Neural crest cell (in vitro differentiated cells): Measurements from ENCODE around the gene TBC1D30. TPM values are rescaled to one million over a fixed set of nuclear protein-coding genes. Genes with fewer than 3 reads are reported as not detected.
A peak's percentile ranks its signal among the peaks of the same experiment; 100 is the strongest.
"Not testable (repeated sequence)": the region's sequence is repeated elsewhere in the genome, so short reads cannot be mapped to it uniquely, and the experiment has no call there.

Experiments used
- DNase-seq: peaks from one replicate; pipeline ENCODE4 v3.0.0; 2021; ENCODE audit warnings: low read depth, mixed read lengths, low spot score
- H3K27ac Mint-ChIP-seq: one replicate; pipeline ENCODE4 v1.8.0; 2021; ENCODE audit warnings: mild to moderate bottlenecking, mixed read lengths; ENCODE audit not compliant: unreplicated experiment
- H3K27me3 Mint-ChIP-seq: 2 replicates; pipeline ENCODE4 v1.8.0; 2021; ENCODE audit warnings: low read depth, mild to moderate bottlenecking, mixed read lengths
- H3K36me3 Mint-ChIP-seq: 2 replicates; pipeline ENCODE4 v1.8.0; 2021; ENCODE audit warnings: low read depth, mild to moderate bottlenecking, mixed read lengths
- H3K4me1 Mint-ChIP-seq: 2 replicates; pipeline ENCODE4 v1.8.0; 2021; ENCODE audit warnings: mixed read lengths
- H3K4me3 Mint-ChIP-seq: one replicate; pipeline ENCODE4 v1.8.0; 2021; ENCODE audit warnings: mild to moderate bottlenecking, mixed read lengths
- H3K9me3 Mint-ChIP-seq: 2 replicates; pipeline ENCODE4 v1.8.0; 2021; ENCODE audit warnings: mixed read lengths
- CTCF ChIP-seq: fragments of 200-600 bp; sonication (generic); conservative IDR thresholded peaks from 2 replicates; pipeline ENCODE4 v1.5.0; 2021; ENCODE audit warnings: antibody characterized with exemption, mild to moderate bottlenecking
- total RNA-seq: library from RNA; stranded (reverse); gene quantifications from 2 replicates; pipeline ENCODE4 v1.2.1, GENCODE V29; 2021

The TBC1D30 gene
- total RNA-seq, 1 donor from 2014 or later = 2.6 TPM

DNA sequence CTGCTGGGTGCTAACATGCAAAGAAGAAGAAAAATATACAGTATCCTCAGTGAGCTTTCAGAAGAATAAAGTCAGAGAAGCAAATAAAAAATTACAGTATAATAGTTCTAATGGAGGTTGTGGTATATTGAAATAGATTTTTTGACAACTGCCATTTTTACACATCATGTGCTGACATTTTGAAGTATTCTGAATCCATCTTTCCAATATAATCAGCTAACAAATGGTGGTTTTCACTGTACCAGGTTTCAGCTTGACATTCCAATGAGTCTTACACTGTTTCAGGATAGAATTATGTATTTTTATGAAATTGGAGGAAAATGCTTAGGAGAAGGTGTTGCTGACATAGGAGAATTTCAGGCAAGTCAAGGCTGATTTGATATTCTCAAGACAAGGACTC lies 26.3 kb upstream of the TBC1D30 start:
- no peak overlapping the region for H3K4me3 Mint-ChIP-seq
- no peak for TF ChIP-seq CTCF
- H3K27ac Mint-ChIP-seq = no peak overlapping the region
- H3K4me1 Mint-ChIP-seq = peaks cover 4% of the 10 kb centered on the region
- peaks cover 32% of the 10 kb centered on the region for H3K27me3 Mint-ChIP-seq
- H3K9me3 Mint-ChIP-seq = no peaks in the 10 kb centered on the region
- H3K36me3 Mint-ChIP-seq = no peaks in the 10 kb centered on the region
- DNase-seq = no peak

DNA sequence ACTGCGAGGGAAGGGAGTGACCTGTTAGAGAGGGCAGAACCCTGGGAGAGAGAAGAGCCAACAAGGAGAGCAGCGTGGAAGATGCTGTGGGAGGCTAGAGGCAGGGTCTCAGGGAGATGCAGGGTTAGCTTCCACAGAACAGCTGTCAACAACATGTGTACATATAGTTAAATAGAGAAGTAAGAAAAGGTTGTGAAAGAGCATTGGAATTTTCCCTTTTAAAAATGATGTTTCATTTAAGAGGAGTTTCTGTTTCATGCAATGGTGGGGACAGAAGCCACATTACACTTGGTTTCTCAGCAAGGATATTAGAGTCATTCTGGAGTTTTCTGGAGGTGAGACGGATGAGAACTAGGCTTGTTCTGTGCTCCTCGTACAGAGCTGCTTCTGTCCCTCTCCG lies 23.8 kb upstream of the TBC1D30 start:
- TF ChIP-seq CTCF = no peak
- DNase-seq = no peak
- Mint-ChIP-seq H3K27me3 (peaks cover 41% of the 10 kb centered on the region), H3K4me1 (no peaks in the 10 kb centered on the region), H3K9me3 (no peaks in the 10 kb centered on the region), H3K27ac (no peak overlapping the region), H3K36me3 (no peaks in the 10 kb centered on the region), H3K4me3 (no peak overlapping the region)

- no peak for DNase-seq
- no peak overlapping the region for H3K27ac Mint-ChIP-seq
- no peak overlapping the region for H3K4me3 Mint-ChIP-seq
- H3K9me3 Mint-ChIP-seq = no peaks in the 10 kb centered on the region
- H3K27me3 Mint-ChIP-seq = peaks cover 41% of the 10 kb centered on the region
- no peaks in the 10 kb centered on the region for H3K4me1 Mint-ChIP-seq
- H3K36me3 Mint-ChIP-seq = no peaks in the 10 kb centered on the region
- no peak for TF ChIP-seq CTCF
Measured at GRCh38 chr12:64801381-64801780, 23.1 kb upstream of the TBC1D30 start.

GRCh38 chr12:64802180-64802775 lies 22.2 kb upstream of the TBC1D30 start:
- H3K27me3 Mint-ChIP-seq = peaks cover 44% of the 10 kb centered on the region
- TF ChIP-seq CTCF = peak; percentile 91
- H3K4me1 Mint-ChIP-seq, H3K36me3 Mint-ChIP-seq, H3K4me3 Mint-ChIP-seq, H3K9me3 Mint-ChIP-seq, H3K27ac Mint-ChIP-seq: not testable (repeated sequence)
- peak; percentile 67 for DNase-seq

DNA sequence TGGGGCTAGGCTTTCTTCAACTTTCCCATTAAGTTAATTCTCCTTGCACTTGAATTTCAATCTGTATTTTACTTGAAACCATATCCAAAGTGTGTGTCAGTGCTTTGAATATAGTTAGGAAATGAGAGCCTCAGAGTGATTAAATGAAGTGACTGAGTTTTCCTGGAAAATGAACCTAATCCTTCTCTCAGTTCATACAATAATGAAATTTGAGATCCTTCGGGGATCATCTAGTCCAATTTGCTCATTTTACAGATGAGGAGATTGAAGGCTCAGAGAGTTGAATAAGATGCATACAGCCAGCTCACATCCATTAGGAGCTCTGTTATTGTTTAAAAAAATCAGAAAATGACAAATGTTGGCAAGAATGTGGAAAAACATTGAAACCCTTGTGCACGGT lies 18.3 kb upstream of the TBC1D30 start:
- Mint-ChIP-seq H3K27me3 (peaks cover 36% of the 10 kb centered on the region), H3K27ac (no peak overlapping the region), H3K4me3 (no peak overlapping the region), H3K9me3 (no peaks in the 10 kb centered on the region), H3K4me1 (no peaks in the 10 kb centered on the region), H3K36me3 (no peaks in the 10 kb centered on the region)
- DNase-seq = no peak
- TF ChIP-seq CTCF = no peak
